Fibroblast of mammary gland (primary cell): ENCODE results near the gene PRELP.
A peak's percentile ranks its signal among the peaks of the same experiment; 100 is the strongest.

Experiments used
- DNase-seq: peaks from one replicate; pipeline ENCODE4 v3.0.0-alpha.2; 2010; ENCODE audit warnings: low read depth
- H3K4me3 ChIP-seq: 2 replicates; pipeline ENCODE4 v1.5.1; 2011; ENCODE audit warnings: low read depth, mild to moderate bottlenecking, low read length, moderate library complexity; ENCODE audit not compliant: control insufficient read depth
- CTCF ChIP-seq: conservative IDR thresholded peaks from 2 replicates; pipeline ENCODE4 v1.5.1; 2011; ENCODE audit warnings: low read depth, low read length, inconsistent platforms; ENCODE audit not compliant: control insufficient read depth, insufficient read depth

PRELP gene

GRCh38 chr1:203461717-203462116 is 13.9 kb upstream of the PRELP start:
- no peak for DNase-seq
- no peak for TF ChIP-seq CTCF
- H3K4me3 ChIP-seq: no peak overlapping the region

GRCh38 chr1:203462143-203462542 is 13.5 kb upstream of the PRELP start:
- DNase-seq: no peak
- TF ChIP-seq CTCF: no peak
- no peak overlapping the region for H3K4me3 ChIP-seq

- peak; percentile 78 for DNase-seq
- no peak for TF ChIP-seq CTCF
- H3K4me3 ChIP-seq: no peak overlapping the region
Observed at GRCh38 chr1:203462878-203463277, 12.7 kb upstream of the PRELP start.

- H3K4me3 ChIP-seq: no peak overlapping the region
- peak; percentile 1 for TF ChIP-seq CTCF
- DNase-seq: peak; percentile 29
Observed at GRCh38 chr1:203463469-203464062, 12.0 kb upstream of the PRELP start.

- no peak overlapping the region for H3K4me3 ChIP-seq
- no peak for TF ChIP-seq CTCF
- DNase-seq: no peak
Observed at GRCh38 chr1:203464226-203464625, 11.4 kb upstream of the PRELP start.

GRCh38 chr1:203464743-203465142 is 10.9 kb upstream of the PRELP start:
- H3K4me3 ChIP-seq: no peak overlapping the region
- TF ChIP-seq CTCF: no peak
- DNase-seq: no peak
